RWPE2 (cell line): Measurements from ENCODE around the gene SECISBP2L.

ENCODE experiments used
- ATAC-seq: fragments of 200-7000 bp; cut with Tn5 transposase; 3 replicates; pipeline ENCODE4 v1.9.1; 2021; ENCODE audit warnings: low read depth
- DNase-seq: peaks from one replicate; pipeline ENCODE4 v3.0.0-alpha.2; 2020; ENCODE audit warnings: low spot score
- H3K27ac ChIP-seq: fragments of 450-650 bp; 2 replicates; pipeline ENCODE4 v1.5.1; 2017; ENCODE audit warnings: mild to moderate bottlenecking; ENCODE audit not compliant: poor library complexity, severe bottlenecking
- H3K27me3 ChIP-seq: fragments of 250-450 bp; sonication (Bioruptor Pico); 2 replicates; pipeline ENCODE4 v1.5.1; 2021; ENCODE audit warnings: mild to moderate bottlenecking, moderate library complexity; ENCODE audit not compliant: insufficient read depth, poor library complexity, severe bottlenecking
- H3K36me3 ChIP-seq: fragments of 250-450 bp; sonication (Bioruptor Pico); 2 replicates; pipeline ENCODE4 v1.5.1; 2020; ENCODE audit warnings: low read depth, mild to moderate bottlenecking, moderate library complexity
- H3K4me1 ChIP-seq: fragments of 250-450 bp; sonication (Bioruptor Pico); 2 replicates; pipeline ENCODE4 v1.5.1; 2021; ENCODE audit warnings: mild to moderate bottlenecking, moderate library complexity; ENCODE audit not compliant: insufficient read depth, poor library complexity, severe bottlenecking
- H3K4me3 ChIP-seq: fragments of 250-450 bp; sonication (Bioruptor Pico); 2 replicates; pipeline ENCODE4 v1.5.1; 2021; ENCODE audit warnings: mild to moderate bottlenecking, moderate library complexity; ENCODE audit not compliant: severe bottlenecking
- H3K9me3 ChIP-seq: fragments of 250-450 bp; sonication (Bioruptor Pico); 2 replicates; pipeline ENCODE4 v1.5.1; 2021; ENCODE audit warnings: mild to moderate bottlenecking, moderate library complexity; ENCODE audit not compliant: severe bottlenecking
- CTCF ChIP-seq: fragments of 450-650 bp; IDR thresholded peaks from one replicate; pipeline ENCODE4 v1.5.1; 2017; ENCODE audit warnings: mild to moderate bottlenecking, moderate library complexity; ENCODE audit not compliant: poor library complexity, severe bottlenecking

The SECISBP2L gene

GRCh38 chr15:49045751-49046219 lies 461 bp downstream of the SECISBP2L start:
- Histone ChIP-seq H3K4me3 (peak overlapping the region; percentile 91), H3K4me1 (peaks cover 12% of the 10 kb centered on the region), H3K27ac (peak overlapping the region; percentile 23), H3K9me3 (no peaks in the 10 kb centered on the region), H3K27me3 (no peaks in the 10 kb centered on the region), H3K36me3 (peaks cover 3% of the 10 kb centered on the region; the same call in 1 of the 2 replicates)
- TF ChIP-seq CTCF = no peak
- ATAC-seq (peak; percentile 57), DNase-seq (no peak)

- Histone ChIP-seq H3K4me1 (peaks cover 12% of the 10 kb centered on the region), H3K4me3 (peak overlapping the region; percentile 91), H3K27me3 (no peaks in the 10 kb centered on the region), H3K27ac (peak overlapping the region; percentile 23), H3K36me3 (peaks cover 3% of the 10 kb centered on the region; the same call in 1 of the 2 replicates), H3K9me3 (no peaks in the 10 kb centered on the region)
- ATAC-seq (no peak), DNase-seq (no peak)
- no peak for TF ChIP-seq CTCF
Observed at GRCh38 chr15:49044766-49045606, 1.3 kb downstream of the SECISBP2L start.

DNA sequence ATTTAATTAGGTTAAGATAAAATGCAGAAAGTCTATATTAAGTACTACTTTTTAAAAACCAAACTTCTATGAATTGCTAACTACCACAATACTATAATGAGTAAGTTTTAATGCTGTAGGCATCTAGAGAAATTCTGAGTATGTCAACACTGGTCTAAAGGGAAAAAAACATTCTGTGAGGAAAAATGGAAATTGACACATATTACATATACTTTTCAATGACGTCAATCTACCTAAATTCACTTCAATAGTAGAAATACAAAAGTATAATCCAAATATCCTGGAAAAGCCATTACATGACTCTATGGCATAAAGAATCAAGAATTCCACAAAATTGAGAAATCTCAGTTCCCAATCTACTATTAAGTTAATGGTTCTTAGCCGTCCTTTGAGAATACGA lies 2.2 kb downstream of the SECISBP2L start:
- Histone ChIP-seq H3K36me3 (peaks cover 3% of the 10 kb centered on the region; the same call in 1 of the 2 replicates), H3K27me3 (no peaks in the 10 kb centered on the region), H3K9me3 (no peaks in the 10 kb centered on the region), H3K4me3 (peak overlapping the region; percentile 91), H3K4me1 (peaks cover 12% of the 10 kb centered on the region), H3K27ac (no peak overlapping the region)
- DNase-seq (no peak), ATAC-seq (no peak)
- no peak for TF ChIP-seq CTCF

GRCh38 chr15:49042165-49042564 lies 4.1 kb downstream of the SECISBP2L start:
- no peaks in the 10 kb centered on the region for H3K9me3 ChIP-seq
- no peak for DNase-seq
- H3K27ac ChIP-seq = no peak overlapping the region
- H3K4me1 ChIP-seq = peaks cover 30% of the 10 kb centered on the region
- H3K4me3 ChIP-seq = no peak overlapping the region
- no peaks in the 10 kb centered on the region for H3K27me3 ChIP-seq
- ATAC-seq = no peak
- TF ChIP-seq CTCF = no peak
- H3K36me3 ChIP-seq = peaks cover 7% of the 10 kb centered on the region

GRCh38 chr15:49041426-49041825 lies 4.8 kb downstream of the SECISBP2L start:
- no peak for ATAC-seq
- Histone ChIP-seq H3K36me3 (peaks cover 8% of the 10 kb centered on the region), H3K9me3 (no peaks in the 10 kb centered on the region), H3K27ac (no peak overlapping the region), H3K4me3 (no peak overlapping the region), H3K4me1 (peaks cover 38% of the 10 kb centered on the region), H3K27me3 (no peaks in the 10 kb centered on the region)
- DNase-seq = no peak
- no peak for TF ChIP-seq CTCF
